Measurements from ENCODE around the gene CDC14A.

Gene CDC14A

DNA sequence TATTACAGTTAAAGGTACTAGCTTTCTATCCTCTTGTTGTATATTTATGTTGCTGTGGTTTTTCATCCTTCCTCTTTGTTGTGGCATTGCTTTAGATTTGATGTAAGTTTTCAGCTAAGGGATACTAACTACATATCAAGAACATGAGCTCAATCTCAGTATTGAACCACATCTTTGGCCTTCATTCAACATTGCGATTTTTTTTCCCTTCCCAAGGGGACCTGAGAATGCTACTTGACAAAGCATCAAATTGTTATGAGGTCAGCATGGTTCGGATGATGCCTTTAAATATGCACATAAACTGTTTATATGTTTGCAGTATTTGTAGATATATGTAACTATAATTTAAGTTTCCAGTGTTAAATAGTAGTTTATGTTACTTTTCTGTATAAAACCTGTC lies 153.9 kb downstream of the CDC14A start:
- DNase-seq: no peak

DNA sequence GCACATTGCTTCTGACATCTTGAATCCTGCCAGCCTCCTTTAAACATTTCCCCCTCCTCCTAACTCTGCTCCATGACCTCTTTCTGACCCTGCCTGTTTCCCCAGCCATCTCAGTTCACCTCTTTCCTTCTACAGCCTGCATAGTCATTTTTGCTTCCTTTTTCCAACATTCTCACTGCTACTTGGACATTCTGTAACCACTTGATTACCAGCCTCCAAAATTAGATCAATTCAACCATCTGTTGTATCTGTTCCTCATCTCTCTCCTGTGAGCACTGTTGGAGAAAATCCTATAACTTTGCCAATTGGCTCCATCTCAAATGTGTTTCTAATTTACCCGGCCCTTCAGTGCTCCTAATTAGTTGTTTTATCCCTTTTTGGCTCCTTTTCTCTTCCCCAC lies 158.1 kb downstream of the CDC14A start:
- DNase-seq: no peak

DNA sequence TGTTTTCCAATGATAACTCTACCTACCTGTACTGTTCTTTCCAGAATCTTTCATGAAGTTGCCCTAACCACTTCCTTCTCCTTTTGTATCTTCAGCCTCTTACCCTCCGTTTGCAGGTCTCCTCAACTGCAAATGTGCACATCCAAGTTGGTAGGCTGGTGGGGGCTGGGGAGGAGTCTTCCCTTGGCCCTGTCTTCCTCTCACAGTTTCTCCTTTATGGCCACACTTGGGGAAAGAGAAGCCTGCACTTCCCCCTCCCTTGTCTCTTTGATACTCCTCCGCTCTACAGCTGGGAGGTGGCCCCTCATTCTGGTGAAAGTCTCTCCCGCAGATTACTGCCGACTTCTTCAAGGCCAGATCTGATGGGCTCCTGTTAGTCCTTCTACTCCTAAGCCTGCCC lies 158.8 kb downstream of the CDC14A start:
- no peak for DNase-seq

DNA sequence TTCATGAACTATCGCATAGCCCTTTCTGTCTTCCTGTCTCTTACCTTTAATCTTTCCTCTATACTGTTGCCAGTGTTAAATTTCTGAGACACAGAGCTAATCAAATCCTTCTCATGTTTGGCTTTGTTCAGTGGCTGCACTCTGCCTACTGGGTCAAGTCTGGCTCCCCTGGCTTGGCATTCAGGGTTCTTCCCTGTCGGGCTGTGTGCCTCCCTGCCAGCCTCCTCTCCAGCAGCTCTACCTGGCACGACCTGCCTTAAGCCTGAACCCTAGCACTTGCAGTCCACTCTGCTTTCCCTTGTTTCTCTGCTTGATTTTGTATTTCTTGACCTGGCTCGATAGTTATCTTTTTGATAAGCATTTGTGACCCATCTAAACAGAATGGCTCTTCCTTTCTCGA lies 159.5 kb downstream of the CDC14A start:
- DNase-seq: no peak

DNA sequence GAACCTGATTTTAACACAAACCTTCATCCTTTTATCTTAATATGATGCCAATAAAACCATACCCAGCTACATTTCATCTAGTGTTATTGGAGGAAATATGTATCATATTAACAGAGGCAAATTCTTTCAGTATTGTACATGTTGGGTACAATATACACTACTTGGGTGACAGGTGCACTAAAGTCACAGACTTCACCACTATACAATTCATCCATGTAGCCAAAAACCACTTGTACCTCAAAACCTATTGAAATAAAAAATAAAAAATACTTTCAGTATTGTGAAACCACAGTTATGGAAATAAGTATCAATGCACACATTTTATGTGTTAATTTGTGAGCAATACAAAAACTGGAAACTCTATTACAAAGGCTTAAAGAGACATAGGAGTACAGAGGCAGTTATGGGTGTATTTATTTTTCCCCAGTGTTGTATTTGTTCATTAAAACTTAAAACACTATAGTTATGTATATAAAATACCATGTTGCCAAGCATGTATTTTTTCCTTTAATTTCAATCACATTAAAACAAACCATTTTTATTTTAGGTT lies 160.6 kb downstream of the CDC14A start:
- no peak for DNase-seq

DNA sequence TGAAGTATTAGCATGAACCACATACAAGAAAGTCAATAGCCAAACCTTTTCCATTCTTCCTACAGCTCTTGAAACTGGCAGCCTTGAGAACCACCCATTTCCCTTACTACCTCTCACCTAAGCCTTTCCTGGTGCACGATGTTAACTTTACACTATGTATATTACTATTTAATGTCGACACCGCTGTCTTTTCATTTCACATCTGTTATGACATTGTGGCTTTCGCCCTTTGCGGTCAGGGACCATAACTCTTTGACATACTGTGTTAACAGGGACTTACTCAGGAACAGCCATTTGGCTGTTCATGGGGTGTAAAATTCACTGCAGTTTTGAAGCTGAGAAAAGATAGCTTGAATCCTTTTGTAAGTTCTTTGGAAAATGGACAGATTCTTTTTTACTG lies 164.6 kb downstream of the CDC14A start:
- DNase-seq: no peak

DNA sequence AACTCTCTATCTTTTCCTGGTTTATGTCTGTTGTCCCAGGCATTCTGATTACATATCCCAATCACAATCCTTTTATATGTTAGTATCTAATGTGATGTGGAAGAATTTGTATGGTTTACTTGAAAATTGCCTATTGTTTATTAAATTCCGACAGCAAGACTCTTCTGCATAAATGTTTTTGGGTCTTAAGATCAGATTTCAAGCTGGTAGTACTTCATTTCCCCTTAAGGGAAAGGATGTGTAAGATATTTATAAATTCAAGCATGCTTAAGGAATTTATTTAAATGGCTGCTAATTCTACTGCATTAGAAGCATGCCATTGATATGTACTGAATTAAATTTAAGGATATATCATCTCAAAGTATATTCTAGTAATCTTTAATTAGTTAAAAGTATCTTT lies 165.2 kb downstream of the CDC14A start:
- DNase-seq: no peak

DNA sequence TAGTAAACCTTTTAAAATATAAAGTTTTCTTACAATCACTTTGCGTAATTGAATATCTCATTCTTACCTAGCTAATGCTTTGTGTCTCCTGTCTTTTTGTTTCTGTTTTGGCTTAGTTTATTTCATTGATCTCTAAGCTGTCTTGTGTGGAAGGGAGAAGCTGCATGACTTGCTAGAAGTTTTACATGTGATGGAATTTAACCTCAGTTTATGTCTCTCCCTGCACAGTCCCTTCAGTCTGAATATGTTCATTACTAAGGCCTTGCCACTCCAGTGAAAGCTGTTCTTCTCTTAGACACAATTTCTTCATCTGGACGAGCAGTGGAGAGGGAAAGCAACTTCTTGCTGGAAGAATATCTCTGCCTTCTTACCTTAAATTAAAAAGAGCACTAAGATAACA lies 165.7 kb downstream of the CDC14A start:
- no peak for DNase-seq

DNA sequence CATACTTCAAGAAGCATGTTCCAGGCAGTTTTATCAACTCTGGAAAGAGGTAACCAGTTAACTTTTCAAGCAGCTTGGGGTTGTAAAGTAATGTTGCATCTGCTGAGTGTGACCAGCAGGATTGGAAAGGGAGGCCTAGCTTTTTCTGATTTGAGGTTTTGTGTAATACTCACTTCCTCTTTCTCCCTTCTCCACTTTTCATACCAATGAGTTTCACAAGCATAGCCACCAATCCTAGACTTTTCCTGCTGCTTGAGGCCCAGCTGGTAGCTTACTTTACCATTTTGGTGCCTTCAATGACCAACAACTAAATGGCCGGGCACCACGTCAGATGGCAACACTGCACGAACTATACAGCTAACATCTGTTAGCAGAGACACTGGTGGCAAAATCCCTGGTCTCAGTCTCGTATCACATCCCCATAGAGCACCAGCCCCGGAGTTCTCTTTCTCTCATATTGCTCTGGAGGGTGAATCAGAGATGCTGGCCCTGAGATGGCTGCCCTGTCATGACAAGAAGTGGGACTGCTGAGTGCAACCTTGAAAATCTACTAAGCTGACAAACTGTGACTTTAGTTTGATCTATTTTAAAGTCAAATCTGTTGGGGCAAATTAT lies 170.8 kb downstream of the CDC14A start:
- DNase-seq: no peak

DNA sequence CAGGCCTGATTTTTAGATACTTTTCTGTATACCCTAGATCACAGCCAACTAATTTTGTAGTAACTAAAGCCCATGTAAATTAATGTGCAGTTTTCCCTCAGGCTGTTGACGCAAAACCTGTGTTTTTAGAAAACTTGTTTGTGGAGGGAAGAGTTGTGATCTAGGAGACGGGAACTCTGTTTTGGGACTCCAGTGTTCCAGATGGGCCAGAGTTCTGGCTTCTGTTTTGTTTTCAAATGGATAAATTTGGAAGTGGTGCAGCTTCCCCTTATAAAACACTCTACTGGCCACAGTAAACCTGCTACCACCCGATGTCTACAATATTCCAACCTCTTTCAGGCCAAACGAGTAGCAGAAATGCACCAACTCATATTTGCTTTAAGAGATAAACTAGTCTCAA lies 172.0 kb downstream of the CDC14A start:
- DNase-seq: no peak

DNA sequence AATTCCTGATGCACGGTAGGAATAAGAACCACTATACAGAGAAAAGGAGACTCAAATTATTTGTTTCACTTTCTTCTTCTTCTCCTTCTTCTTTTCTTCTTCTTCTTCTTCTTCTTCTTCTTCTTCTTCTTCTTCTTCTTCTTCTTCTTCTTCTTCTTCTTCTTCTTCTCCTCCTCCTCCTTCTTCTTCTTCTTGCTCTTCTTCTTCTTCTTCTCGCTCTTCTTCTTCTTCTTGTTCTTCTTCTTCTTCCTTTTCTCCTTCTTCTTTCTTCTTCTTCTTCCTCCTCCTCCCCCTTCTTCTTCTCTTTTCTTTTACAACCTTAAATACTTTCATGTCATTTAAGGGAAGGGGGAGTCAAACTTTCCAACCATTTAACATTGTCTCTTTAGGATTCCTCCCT lies 174.6 kb downstream of the CDC14A start:
- no peak for DNase-seq

DNA sequence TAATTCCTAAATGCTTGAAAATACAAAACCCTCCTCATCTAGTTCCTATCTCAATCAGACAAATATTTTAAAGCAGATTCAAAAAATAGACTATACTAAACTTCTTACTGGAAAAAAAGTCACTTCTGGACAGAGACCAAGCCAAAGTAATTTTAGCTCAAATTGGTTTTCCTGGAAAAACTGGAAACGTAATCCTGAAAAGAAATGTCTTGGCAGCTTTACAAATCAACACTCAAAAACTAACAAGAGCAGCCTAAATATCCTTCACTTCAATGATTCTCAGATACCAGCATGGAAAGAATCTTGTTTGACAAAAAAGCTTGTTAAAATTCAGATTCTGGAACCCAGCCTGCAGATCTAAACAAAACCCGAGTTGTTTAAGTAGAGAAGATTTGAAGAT lies 176.6 kb downstream of the CDC14A start:
- DNase-seq: no peak

DNA sequence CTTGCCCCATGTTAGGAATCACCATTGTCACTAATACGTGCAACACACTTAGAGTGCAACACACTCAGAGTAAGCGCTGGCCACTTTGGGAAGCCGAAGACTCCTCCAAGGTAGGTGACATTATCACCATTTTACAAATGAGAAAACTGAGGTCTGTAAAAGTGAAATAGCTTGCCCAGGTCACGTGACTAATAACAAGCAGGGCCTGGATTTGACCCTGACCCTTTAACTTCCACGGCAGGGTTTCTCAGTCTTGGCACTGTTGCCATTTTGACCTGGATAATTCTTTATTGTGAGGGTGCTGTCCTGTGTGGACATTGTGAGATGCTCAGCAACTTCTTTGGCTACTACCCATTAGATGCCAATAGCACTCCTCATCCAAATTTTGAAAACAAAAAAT lies 177.8 kb downstream of the CDC14A start:
- DNase-seq: no peak

DNA sequence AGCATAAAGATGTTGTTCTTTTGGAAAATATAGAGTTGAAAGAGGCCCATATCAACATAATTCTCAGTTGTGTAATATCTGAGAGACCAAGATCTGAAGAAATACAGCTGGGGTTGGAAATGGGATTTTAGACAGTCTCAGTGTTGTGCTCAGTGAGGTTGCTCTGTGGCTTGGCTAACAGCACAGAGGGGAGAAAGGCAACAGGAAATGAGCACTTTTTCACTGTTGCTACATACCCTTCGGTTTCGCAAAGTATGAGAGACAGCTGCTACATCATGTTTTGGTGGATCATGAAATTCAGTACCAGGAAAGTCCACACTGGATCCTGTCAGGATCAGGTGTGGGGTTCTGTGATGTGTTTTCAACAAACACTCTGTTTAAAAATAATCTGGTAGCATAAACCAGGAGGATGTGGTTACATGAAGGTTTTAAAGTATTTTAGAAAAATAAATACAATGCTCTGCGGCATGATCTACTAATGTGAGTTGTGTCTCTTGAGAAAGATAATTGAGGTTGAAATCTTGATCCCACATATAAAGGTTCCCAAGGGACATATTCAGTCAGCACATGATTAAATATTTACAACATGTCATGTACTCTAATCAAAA lies 178.7 kb downstream of the CDC14A start:
- no peak for DNase-seq

DNA sequence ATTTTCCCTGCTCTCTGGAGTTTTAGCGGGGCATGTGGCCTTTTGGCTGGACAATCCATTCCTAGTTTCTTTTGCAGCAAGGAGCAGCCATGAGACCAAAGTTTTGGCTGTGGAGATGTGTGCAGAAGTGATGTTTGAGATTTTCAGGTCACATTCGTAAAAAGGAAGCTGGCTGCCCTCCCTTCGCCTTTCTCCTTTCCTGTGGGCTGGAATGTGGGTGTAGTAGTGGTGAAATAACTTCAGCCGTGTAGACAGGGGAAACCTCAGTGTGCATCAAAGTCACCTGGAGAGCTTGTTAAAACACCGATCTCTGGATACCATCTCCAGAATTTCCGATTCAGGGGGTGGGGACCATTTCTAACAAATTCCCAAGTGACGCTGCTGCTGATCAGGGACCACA lies 180.3 kb downstream of the CDC14A start:
- DNase-seq: no peak

DNA sequence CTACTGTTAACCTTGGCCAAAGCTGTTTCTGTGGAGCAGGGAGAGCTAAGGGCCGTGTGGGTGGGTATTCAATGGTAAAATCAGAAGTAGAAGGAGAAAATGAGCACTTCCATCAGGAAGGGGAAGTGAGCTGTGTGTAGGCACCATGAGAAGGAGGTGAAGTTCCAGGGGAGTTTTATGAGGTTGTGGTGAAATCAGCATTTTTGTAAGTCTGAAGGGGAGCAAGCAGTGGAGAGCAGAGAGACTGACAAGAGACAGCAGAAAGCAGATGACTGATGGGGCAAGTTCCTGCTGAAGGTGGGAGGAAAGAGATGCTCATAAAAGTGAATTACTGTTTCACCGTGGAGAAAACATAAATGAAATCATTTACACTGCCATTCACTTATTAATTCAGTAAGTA lies 183.0 kb downstream of the CDC14A start:
- DNase-seq: no peak

DNA sequence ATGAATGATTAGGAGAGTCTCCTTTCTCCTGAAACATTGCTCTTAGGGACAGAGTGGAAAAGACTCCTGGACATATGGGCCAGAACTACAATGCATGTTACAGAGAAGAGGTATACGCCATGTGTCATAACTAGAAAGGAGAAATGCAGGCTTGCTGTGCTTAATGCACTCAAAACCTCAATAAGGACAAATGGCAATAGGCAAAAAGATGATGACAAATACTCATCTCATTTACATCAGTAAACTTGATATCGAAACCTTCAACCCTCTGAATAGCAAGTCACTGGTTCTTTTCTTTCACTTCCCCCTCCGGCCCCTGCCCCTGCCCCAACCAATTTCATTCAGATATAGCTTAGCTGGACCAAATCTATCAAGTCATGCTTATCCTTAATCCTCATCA lies 183.7 kb downstream of the CDC14A start:
- no peak for DNase-seq

DNA sequence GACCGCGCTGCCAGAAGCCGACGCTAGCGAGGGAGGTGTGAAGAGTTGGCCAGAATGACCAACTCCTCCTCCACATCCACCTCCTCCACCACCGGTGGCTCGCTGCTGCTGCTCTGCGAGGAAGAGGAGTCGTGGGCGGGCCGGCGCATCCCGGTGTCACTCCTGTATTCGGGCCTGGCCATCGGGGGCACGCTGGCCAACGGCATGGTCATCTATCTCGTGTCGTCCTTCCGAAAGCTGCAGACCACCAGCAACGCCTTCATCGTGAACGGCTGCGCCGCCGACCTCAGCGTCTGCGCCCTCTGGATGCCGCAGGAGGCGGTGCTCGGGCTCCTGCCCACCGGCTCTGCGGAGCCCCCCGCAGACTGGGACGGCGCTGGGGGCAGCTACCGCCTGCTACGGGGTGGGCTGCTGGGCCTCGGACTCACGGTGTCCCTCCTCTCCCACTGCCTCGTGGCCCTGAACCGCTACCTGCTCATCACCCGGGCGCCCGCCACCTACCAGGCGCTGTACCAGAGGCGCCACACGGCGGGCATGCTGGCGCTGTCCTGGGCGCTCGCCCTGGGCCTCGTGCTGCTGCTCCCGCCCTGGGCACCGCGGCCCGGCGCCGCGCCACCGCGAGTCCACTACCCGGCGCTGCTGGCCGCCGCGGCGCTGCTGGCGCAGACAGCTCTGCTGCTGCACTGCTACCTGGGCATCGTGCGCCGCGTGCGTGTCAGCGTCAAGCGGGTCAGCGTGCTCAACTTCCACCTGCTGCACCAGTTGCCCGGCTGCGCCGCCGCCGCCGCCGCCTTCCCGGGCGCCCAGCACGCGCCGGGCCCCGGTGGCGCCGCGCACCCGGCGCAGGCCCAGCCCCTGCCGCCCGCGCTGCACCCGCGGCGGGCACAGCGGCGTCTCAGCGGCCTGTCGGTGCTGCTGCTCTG lies 186.9 kb downstream of the CDC14A start:
- DNase-seq: peak; percentile 37

DNA sequence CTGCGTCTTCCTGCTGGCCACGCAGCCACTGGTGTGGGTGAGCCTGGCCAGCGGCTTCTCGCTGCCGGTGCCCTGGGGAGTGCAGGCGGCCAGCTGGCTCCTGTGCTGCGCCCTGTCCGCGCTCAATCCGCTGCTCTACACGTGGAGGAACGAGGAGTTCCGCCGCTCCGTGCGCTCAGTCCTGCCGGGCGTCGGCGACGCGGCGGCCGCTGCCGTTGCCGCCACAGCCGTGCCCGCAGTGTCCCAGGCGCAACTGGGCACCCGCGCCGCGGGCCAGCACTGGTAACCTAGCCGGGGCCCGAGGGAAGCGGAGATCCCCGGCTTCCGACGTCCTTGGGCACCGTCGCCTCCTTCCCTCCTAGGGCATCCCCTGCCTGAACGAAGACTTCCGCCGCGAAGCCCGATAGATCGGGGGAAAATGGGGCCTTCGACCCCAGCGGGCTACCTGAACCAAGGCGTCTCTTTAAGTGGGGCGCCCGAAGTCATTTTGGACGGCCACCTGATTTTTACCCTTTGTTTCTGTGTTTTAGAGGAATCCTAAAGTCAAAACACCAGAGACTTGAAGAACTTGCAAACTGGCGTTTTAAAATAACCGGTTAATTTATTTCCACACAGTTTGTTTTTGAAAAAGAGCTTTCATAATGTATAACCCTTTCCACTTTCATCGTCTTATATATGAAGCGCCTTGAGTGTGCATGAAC lies 187.7 kb downstream of the CDC14A start:
- DNase-seq: no peak

DNA sequence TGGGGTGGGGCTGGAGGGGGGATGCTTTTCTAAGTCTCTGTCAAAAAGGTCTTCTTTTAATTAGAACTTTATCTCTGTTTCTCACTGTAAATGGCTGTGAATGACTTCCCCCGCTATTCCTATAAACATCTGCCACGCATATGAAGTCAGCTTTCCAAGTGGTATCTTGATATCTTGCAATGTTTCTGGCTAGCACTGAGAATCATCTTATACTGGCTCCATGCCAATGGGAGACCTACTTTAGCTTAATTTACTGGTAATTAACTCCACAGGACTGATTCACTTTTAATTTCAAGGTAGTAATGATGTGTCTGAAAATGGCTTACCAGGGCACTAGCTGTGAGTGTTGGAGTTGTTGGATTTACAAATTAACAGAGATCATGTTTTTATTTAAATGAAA lies 190.0 kb downstream of the CDC14A start:
- DNase-seq: peak; percentile 84

DNA sequence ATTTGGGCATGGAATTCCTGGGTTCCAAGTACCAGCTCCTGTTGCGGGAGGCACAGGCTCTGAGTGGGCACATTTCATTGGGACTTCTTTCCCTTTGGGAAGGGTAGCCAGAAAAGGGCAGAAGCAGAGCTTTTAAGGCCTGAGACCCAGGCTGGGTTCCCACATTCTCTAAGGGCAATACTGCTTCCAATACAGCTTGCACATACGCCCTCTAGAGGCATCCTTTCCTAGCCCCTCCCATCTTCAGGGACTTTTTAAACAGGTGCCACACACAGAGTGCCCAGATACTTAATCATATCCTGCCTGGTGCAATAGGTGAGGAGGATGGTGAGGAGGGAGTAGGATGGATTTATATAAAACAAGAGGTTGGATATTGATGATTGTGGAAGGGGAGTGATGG lies 191.3 kb downstream of the CDC14A start:
- no peak for DNase-seq

DNA sequence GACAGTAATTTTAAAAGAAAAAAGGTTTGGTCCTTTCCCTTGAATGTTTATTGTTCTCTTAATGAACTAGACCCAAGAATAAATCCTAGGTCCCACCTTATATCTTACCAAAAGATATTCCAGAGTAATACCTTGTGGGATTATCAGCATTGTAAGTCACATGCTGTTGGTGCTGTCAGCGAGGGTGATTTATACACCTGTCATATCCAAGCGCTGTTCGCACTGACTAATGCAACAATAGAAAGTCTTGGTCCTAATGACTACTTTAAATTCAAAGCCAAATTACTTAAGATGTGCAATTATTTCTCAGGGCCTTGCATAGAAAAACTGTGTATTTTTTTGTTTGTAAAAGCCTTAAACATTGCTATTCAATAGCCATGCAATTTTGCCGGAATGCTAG lies 192.5 kb downstream of the CDC14A start:
- DNase-seq: no peak

DNA sequence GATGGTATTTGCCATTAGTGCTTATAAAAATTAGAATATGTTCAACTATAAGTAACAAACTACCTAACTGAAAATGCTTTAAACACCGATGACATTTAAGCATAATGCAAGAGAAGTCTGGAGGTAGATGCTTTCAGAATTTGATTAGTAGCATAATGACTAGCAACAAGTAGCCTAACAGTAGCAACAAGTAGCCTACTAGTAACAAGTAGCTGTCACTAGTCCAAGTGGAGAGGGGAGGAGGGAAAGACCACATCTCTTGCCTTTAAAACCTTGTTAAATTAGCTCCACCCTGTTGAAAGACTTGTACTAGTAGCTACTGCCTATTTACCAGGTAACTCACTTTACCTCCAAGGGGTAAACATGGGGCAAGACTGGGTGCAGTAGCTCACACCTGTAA lies 193.5 kb downstream of the CDC14A start:
- DNase-seq: no peak

Measured in NCI-H1105 (cell line).